RWPE1 (cell line): Measurements from ENCODE around the gene BUB1B.
A peak's percentile ranks its signal among the peaks of the same experiment; 100 is the strongest.

Experiments
- CTCF ChIA-PET: fragments of 350-600 bp; sonication (Branson Sonifier 250); formaldehyde crosslinking; extraction: SDS; loops from one replicate; lab custom pipeline; 2021; lab: Yijun Ruan, JAX
- POLR2A ChIA-PET: fragments of 400-600 bp; formaldehyde crosslinking; extraction: SDS; loops from one replicate; lab custom pipeline; 2020; ENCODE audit warnings: antibody characterized with exemption; ENCODE audit not compliant: low non-redundant PET; lab: Yijun Ruan, JAX
- DNase-seq: peaks from one replicate; pipeline ENCODE4 v3.0.0; 2012; ENCODE audit warnings: low spot score
- H3K27ac ChIP-seq: fragments of 450-650 bp; 2 replicates; pipeline ENCODE4 v1.5.1; 2017
- TF ChIP-seq, protein P1 (sequence below): fragments of 450-650 bp; conservative IDR thresholded peaks from 2 replicates; pipeline ENCODE4 v1.5.1; 2017; ENCODE audit warnings: low read depth, mild to moderate bottlenecking

Gene BUB1B

DNA sequence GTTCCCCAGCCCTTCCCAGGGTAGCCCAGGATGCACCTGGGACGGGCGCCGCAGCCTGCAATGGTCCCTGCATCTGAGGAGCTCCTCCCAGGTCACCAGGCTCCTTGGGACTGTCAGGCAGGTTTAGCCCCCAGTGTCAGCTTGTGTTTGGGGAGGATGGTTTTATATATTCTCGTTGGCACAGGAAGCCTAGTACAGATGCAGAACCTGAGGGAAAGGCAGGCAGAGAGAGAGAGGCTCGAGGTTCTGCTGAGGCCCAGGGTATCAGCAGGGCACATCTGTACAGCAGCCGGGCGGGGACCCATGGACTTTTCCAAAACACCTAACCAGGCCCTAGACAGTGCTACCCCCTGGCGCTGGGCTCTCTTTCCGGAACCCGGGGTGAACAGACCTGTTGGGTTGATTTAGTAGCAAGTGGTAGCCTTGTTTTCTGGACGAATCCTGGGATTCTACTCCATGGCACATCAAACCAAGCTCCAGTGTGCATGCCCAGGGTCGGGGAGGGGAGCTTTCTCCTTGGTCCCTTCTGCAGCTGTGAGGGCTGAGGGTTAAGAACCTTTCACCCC, 86.6 kb downstream of the BUB1B start:
- TF ChIP-seq, protein P1, sequence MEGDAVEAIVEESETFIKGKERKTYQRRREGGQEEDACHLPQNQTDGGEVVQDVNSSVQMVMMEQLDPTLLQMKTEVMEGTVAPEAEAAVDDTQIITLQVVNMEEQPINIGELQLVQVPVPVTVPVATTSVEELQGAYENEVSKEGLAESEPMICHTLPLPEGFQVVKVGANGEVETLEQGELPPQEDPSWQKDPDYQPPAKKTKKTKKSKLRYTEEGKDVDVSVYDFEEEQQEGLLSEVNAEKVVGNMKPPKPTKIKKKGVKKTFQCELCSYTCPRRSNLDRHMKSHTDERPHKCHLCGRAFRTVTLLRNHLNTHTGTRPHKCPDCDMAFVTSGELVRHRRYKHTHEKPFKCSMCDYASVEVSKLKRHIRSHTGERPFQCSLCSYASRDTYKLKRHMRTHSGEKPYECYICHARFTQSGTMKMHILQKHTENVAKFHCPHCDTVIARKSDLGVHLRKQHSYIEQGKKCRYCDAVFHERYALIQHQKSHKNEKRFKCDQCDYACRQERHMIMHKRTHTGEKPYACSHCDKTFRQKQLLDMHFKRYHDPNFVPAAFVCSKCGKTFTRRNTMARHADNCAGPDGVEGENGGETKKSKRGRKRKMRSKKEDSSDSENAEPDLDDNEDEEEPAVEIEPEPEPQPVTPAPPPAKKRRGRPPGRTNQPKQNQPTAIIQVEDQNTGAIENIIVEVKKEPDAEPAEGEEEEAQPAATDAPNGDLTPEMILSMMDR, result no peak
- ChIA-PET POLR2A (no interaction called here), CTCF (interaction anchor here (1.1 to 1.8 kb wide), 2 partner anchors 28 to 30 kb away, joined by 6 read pairs; no protein-coding TSS in a partner anchor)
- no peak for DNase-seq
- peak overlapping the region; percentile 84 for H3K27ac ChIP-seq

DNA sequence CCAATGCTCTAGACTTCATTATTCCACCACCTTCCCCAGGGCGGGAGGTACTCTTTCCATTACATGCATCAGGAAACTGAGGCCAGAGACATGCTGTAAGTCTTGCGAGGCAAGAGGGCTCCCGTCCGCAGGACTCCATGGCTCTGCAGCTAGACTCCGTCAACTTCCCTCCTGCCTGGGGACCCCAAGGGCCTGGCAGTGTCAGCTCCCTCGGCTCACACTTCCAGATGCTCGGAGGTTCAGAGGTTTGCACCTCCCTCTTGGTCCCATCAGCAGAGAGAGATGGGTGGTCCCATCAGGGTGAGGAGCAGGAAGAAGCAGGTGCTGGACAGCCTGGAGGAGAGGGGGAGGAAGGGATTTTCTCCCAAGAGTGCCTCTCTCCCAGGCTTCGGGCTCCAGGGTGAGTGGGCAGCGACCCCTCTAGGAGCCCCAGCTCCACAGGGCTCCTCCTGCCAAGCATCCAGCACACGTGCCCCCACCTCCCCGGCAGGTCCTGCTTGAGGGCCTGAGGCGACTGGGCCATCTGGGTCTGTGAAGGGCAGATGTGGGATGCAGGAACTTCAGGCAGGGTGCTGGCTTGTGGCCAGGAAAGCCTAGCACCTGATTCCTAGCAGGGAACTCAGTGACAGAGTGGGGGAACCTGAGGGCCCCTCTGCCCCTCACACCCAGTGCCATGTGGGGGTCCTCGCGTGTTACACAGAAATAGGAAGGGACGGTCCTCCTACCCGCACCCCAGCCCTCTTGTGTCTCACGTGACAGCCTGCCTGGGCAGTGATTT, 87.3 kb downstream of the BUB1B start:
- TF ChIP-seq, protein P1, result no peak
- H3K27ac ChIP-seq, result peak overlapping the region; percentile 84
- CTCF ChIA-PET, result interaction anchor here (1.8 kb wide), 1 partner anchor 31 kb away, joined by 6 read pairs; no protein-coding TSS in a partner anchor
- no peak for DNase-seq
- POLR2A ChIA-PET, result no interaction called here

DNA sequence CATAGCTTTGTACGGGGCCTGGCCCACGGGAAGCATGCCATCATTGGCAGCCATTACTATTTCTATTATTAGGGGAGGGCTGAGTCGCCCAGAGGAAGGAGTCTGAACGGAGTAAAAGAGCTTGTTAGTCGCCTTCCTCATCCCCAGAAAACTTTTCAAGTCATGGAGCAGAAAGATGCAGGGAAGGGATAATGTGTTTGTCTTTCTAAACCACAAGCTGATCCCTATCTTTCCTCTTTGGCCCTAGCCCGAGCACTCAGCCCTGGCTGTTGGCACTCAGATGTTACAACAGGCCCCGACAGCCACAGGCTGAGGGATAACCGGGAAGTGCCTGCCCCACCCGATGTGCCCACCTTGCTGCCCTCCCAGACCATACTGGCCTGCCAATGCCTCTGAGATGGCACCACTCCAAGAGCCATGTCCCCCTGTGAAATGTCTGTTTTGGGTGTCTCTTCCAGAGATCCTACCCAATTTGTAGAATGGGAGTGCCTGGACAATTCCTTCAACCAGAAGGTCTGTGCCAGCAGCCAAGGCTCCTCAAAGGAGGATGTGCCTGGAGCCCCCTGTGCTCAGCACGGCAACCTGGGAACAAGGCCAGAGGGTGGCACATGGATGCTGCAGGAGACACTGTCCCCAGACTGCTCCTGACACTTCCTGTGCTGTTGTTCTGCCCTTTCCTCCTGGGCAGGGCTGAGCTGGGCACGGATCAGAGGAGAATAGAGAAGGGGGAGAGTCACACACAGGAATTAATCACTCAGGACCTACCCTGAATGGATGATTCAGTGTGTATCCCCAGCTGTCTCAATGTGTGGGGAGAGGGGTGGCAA, 88.8 kb downstream of the BUB1B start:
- H3K27ac ChIP-seq, result peak overlapping the region; percentile 84
- CTCF ChIA-PET, result interaction anchor here (0.6 to 0.9 kb wide), 3 partner anchors 8 to 24 kb away, joined by 3 to 5 read pairs (median 4); no protein-coding TSS in a partner anchor
- TF ChIP-seq, protein P1, result no peak
- POLR2A ChIA-PET, result no interaction called here
- no peak for DNase-seq

DNA sequence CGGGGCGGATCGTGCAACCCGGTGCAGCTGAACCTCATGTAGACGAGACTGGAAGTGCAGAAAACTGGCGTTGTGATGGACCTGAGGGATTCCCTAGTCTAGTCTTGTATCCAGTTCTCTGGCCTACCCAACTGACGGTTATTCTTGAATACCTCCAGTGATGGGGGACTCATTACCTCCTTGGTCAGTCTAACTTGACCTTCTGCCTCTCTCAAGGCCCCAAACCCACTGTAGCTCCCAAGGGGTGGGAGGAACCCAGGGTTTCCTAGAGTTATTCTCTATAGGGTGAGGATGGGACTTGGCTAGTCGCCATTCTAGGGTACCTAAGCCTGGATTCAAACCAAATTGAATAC, 89.4 kb downstream of the BUB1B start:
- ChIA-PET CTCF (interaction anchor here (0.9 kb wide), 1 partner anchor 24 kb away, joined by 4 read pairs; no protein-coding TSS in a partner anchor), POLR2A (no interaction called here)
- no peak for DNase-seq
- peak overlapping the region; percentile 84 for H3K27ac ChIP-seq
- TF ChIP-seq, protein P1, result no peak

DNA sequence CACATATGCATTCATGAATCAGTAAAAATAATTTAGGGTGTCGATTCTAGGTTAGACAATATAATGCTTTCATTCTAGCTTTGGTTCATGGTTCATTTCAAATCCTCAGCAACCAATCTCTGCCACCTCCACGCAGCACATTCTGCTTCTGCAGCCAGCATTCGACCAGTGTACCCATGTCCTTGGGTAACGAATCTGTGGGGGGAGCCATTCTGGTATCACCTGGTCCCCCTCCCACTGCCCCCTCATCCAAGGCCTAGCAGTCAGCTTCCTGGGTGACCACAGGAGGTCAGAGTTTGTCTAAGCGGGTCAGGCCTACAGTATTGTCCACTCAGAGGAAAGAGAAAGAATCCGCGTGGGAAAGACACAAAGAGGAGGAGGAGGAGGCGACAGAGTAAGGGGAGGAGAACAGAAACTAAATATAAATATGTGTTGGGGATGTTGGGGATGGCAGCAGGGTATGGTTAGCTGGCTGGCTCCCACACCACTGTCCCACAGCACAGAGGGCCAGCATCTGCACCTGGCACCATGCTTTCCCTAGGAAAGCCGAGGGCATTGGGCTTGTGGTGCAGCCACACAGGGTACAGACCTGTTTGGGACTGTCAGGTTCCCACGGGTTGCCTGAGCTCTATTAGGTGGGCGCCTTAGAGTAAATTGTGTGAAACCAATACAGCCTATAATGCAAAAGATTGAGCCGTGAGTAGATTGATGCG, 90.1 kb downstream of the BUB1B start:
- POLR2A ChIA-PET, result no interaction called here
- H3K27ac ChIP-seq, result peak overlapping the region; percentile 30
- TF ChIP-seq, protein P1, result no peak
- DNase-seq, result no peak
- CTCF ChIA-PET, result interaction anchor here (0.9 kb wide), 1 partner anchor 23 kb away, joined by 4 read pairs; no protein-coding TSS in a partner anchor
